GM10266 (cell line): ENCODE data around the gene ZNF20.

ENCODE experiments used
- DNase-seq: peaks from one replicate; pipeline ENCODE4 v3.0.0; 2012; ENCODE audit errors: extremely low spot score
- CTCF ChIP-seq: IDR thresholded peaks from 2 replicates; pipeline ENCODE4 v1.5.1; 2012; ENCODE audit warnings: mild to moderate bottlenecking, low read depth; ENCODE audit not compliant: control insufficient read depth, insufficient read depth; ENCODE audit errors: missing control alignments

ZNF20 gene

GRCh38 chr19:12162513-12162881 is 22.3 kb upstream of the ZNF20 start:
- TF ChIP-seq CTCF: no peak
- DNase-seq: no peak

- DNase-seq: no peak
Observed at GRCh38 chr19:12159773-12160414, 19.7 kb upstream of the ZNF20 start.

DNA sequence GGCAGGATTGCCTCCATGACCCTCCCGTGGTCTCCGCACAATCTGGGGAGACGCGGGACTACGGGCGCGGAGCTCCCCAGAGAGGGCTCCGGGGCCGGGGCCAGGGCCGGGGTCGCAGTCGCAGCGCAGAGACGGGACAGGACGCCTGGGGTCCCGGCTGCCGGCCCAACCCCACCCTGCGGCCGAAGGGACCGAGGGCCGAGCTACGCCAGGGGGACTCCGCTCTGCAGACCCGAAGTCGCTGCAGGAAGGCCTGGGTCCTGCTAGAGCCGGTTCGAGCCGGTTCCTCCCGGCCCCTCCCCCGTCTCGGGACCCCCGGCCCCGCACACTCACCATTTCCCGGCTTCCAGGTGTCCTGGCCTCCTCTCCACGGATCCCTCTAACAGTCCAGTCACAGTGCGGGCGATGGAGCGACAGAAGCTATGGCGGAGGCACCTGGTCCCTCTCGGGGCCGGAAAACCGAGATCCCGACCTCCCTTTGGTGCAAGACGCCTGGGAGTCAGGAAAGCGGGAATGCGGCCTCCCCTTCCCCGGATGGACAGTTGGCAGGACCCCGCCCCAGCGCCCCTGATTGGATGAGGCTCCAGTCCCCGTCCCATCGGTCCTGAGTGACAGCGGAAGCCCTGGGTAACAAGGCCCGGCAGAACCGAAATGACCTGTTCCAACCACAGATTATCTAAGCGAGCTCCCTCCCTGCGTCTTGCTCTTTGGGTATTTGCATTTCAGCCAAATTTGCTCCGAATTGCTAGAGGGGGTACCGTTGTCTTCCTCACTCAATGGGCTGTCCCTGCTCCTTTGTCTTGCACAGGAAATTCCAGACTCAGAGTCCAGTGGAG is 16.3 kb upstream of the ZNF20 start, which contains the start of gene ZNF625:
Gene ZNF625, minus strand, starts transcription at position 512 of the 836 bp plus-strand sequence. Its CDS starts 176 bp downstream, at position 336.
- DNase-seq: peak; percentile 88
- no peak for TF ChIP-seq CTCF

More at GRCh38 chr19:12159773-12160414, 19.7 kb upstream of the ZNF20 start:
- no peak for TF ChIP-seq CTCF

DNA sequence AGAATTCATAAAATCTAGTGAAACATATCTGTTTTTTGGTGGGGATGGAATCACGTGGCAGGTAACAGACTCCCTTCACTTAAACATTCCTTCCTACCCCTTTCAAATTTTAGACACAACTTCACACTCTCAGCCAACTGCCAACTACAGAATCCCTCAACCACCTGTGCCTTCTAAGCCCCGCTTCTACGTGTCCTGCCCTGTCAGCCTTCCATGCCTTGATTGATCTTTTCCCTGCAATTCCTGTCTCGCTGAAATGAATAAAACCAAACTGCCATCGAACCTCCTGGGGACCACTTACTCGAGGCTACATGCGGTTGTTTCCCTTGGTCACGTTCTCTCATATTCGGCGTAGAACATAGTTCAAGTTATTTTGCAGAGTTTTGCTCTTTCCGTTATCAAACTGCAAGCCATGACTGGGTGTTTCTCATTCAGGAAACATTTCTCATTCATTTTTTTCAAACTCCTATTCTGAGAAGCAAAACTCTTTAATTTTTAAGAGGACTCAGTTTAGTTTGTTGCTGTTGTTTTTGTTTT is 15.2 kb upstream of the ZNF20 start:
- no peak for TF ChIP-seq CTCF
- no peak for DNase-seq

DNA sequence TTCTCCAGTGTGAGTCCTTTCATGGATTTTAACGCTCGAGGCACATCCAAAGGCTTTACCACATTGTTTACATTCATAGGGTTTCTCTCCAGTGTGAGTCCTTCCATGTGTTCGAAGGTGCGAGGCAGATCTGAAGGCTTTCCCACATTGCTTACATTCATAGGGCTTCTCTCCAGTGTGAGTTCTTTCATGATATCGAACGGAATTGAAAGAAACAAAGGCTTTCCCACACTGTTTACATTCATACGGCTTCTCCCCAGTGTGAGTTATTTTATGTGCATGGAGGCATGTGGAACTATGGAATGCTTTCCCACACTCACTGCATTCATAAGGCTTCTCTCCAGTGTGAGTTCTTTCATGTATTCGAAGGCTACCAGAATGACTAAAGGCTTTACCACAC is 5.2 kb upstream of the ZNF20 start:
- TF ChIP-seq CTCF: no peak
- DNase-seq: no peak

GRCh38 chr19:12141405-12141736 is 1.2 kb upstream of the ZNF20 start:
- DNase-seq: no peak
- no peak for TF ChIP-seq CTCF
